GM13977 (cell line): Measurements from ENCODE around the gene EFCAB8.
"Not testable (repeated sequence)": the region's sequence is repeated elsewhere in the genome, so short reads cannot be mapped to it uniquely, and the experiment has no call there.

Experiments used
- DNase-seq: peaks from one replicate; pipeline ENCODE4 v3.0.0; 2012; ENCODE audit warnings: low spot score
- CTCF ChIP-seq: IDR thresholded peaks from 2 replicates; pipeline ENCODE4 v1.5.1; 2012; ENCODE audit warnings: mild to moderate bottlenecking, control low read depth; ENCODE audit not compliant: insufficient read depth; ENCODE audit errors: extremely low read depth, missing control alignments
- in situ Hi-C: fragments of 300-500 bp; cut with MboI; formaldehyde crosslinking; loops from one replicate; pipeline ENCODE4 v1.12.0; 2022; ENCODE audit warnings: low sequenced_read_pairs, low pct_unique_long_range_greater_than_20kb, mixed read lengths, inconsistent platforms; ENCODE audit not compliant: unreplicated experiment

The EFCAB8 gene

DNA sequence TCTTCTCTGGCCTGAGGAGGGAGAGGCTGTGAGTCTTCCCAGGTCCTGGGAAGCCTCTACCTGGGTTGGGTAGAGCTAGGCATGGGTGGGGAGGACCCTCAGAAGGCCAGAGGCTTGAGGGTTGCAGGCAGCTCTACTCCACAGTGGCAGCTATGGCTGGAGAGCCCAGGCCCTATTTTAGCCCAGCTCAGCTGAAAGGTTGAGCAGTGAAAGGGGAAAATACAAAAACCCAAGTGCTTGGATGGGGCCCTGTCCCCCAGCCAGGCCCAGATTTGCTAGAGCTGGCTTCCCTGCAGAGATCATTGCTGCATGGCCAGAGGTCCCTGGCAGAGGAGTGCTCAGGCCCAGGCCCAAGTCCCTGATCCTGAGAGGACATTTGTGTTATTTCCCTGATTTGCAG, 99.9 kb downstream of the EFCAB8 start:
- TF ChIP-seq CTCF = no peak
- no peak for DNase-seq
- in situ Hi-C loops = loop anchor here (10.0 kb wide), 1 partner anchor 56 kb away; no protein-coding TSS in a partner anchor

- peak; percentile 4 for DNase-seq
- TF ChIP-seq CTCF = no peak
- in situ Hi-C loops = loop anchor here (10.0 kb wide), 1 partner anchor 55 kb away; no protein-coding TSS in a partner anchor
Observed at GRCh38 chr20:32959351-32960221, 100.9 kb downstream of the EFCAB8 start.

DNA sequence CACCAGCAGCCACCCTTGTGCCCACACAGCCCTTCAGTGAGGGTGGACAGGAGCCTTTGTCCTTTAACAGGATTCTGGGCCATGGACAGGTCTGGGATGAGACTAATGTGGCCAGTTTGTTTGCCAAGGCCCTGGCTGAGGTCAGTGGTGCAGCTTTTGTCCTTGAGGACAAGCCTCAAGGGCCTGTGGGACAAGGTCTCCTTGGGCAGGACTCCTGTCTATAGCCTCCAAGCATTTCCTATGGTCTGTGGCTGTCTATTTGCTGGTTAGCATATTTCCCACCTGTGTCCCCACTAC, 101.4 kb downstream of the EFCAB8 start:
- no peak for TF ChIP-seq CTCF
- in situ Hi-C loops = no loop called here
- DNase-seq = no peak

GRCh38 chr20:32960849-32961731, 102.4 kb downstream of the EFCAB8 start:
- DNase-seq = no peak
- in situ Hi-C loops = no loop called here
- no peak for TF ChIP-seq CTCF

GRCh38 chr20:32962053-32962452, 103.3 kb downstream of the EFCAB8 start:
- DNase-seq = no peak
- in situ Hi-C loops = no loop called here
- TF ChIP-seq CTCF = no peak

DNA sequence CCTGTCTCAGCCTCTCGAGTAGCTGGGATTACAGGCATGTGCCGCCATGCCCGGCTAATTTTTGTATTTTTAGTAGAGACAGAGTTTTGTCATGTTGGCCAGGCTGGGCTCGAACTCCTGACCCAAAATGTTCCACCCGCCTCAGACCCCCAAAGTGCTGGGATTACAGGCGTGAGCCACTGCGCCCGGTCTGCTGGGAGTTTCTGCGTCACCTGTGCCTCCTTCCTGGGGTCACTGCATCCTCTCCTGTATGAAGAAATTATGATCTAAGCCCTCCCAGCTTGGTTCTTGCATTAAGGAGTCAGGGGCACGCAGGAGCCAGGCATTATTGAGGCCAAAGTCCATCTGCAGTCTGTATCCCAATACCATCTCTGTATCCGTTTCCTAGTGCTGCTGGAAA, 103.9 kb downstream of the EFCAB8 start:
- in situ Hi-C loops, DNase-seq: not testable (repeated sequence)

GRCh38 chr20:32963176-32963575, 104.5 kb downstream of the EFCAB8 start:
- in situ Hi-C loops = no loop called here
- TF ChIP-seq CTCF = no peak
- no peak for DNase-seq
